ENCODE results near the gene ULBP1.
"Not testable (repeated sequence)": the region's sequence is repeated elsewhere in the genome, so short reads cannot be mapped to it uniquely, and the experiment has no call there.

ULBP1 gene

GRCh38 chr6:149963462-149964307, at the start of gene ULBP1:
Gene ULBP1, plus strand, starts transcription at chr6:149963943. Its CDS starts 107 bp downstream, at chr6:149964050.
- peak; percentile 92 for DNase-seq

- no peak for DNase-seq
Measured at GRCh38 chr6:149915970-149916865, 47.5 kb upstream of the ULBP1 start.

GRCh38 chr6:149917679-149918078, 46.1 kb upstream of the ULBP1 start:
- DNase-seq = no peak

- DNase-seq = no peak
Measured at GRCh38 chr6:149918151-149918905, 45.4 kb upstream of the ULBP1 start.

GRCh38 chr6:149919126-149919833, 44.5 kb upstream of the ULBP1 start:
- not testable (repeated sequence) for DNase-seq

GRCh38 chr6:149919834-149920225, 43.9 kb upstream of the ULBP1 start:
- DNase-seq = no peak

GRCh38 chr6:149921361-149921760, 42.4 kb upstream of the ULBP1 start:
- DNase-seq = no peak

- DNase-seq = not testable (repeated sequence)
Measured at GRCh38 chr6:149922091-149922490, 41.7 kb upstream of the ULBP1 start.

GRCh38 chr6:149922642-149923326, 41.0 kb upstream of the ULBP1 start, which contains the start of gene RAET1G:
Gene RAET1G, minus strand, starts transcription at chr6:149923121. Its CDS starts 111 bp downstream, at chr6:149923010.
- peak; percentile 92 for DNase-seq

GRCh38 chr6:149923327-149923986, 40.3 kb upstream of the ULBP1 start:
- no peak for DNase-seq

GRCh38 chr6:149924206-149924932, 39.4 kb upstream of the ULBP1 start:
- DNase-seq = peak; percentile 17

- peak; percentile 55 for DNase-seq
Measured at GRCh38 chr6:149924933-149925252, 38.9 kb upstream of the ULBP1 start.

- DNase-seq = peak; percentile 60
Measured at GRCh38 chr6:149925253-149925973, 38.3 kb upstream of the ULBP1 start.

- DNase-seq = peak; percentile 90
Measured at GRCh38 chr6:149925974-149926777, 37.6 kb upstream of the ULBP1 start.

- not testable (repeated sequence) for DNase-seq
Measured at GRCh38 chr6:149927025-149927424, 36.7 kb upstream of the ULBP1 start.

- DNase-seq = peak; percentile 64
Measured at GRCh38 chr6:149929422-149929821, 34.3 kb upstream of the ULBP1 start.

- no peak for DNase-seq
Measured at GRCh38 chr6:149931501-149931900, 32.2 kb upstream of the ULBP1 start.

GRCh38 chr6:149933036-149933435, 30.7 kb upstream of the ULBP1 start:
- peak; percentile 37 for DNase-seq

GRCh38 chr6:149933461-149933860, 30.3 kb upstream of the ULBP1 start:
- DNase-seq = peak; percentile 34

Data from activated effector memory CD4-positive, alpha-beta T cell treated with anti-CD3 and anti-CD28 coated beads, Interleukin-2, amount 50 U/mL, for 16 hours (primary cell).